ENCODE results near the gene NMNAT2.

GRCh38 chr1:183313063-183313462 is 105.1 kb downstream of the NMNAT2 start:
- TF ChIP-seq CTCF (IDR thresholded peaks at IDR 0.05; ENCODE audit: insufficient read depth, low read depth, low read length) (no peak), EZH2 (IDR thresholded peaks at IDR 0.05; ENCODE audit: insufficient read depth, low read length) (no peak)
